Activated CD4-positive, alpha-beta T cell treated with anti-CD3 and anti-CD28 coated beads, Interleukin-2, Interleukin-4, amounts not matched to agents 100 ng/mL and 50 ng/mL, durations not matched to agents 16 hours and 8 hours (primary cell): ENCODE data around the gene ARHGAP40.

Experiments
- DNase-seq: peaks from one replicate; pipeline ENCODE4 v3.0.0-alpha.2; 2020; ENCODE audit warnings: low spot score

The ARHGAP40 gene

GRCh38 chr20:38617830-38618196 lies 16.2 kb downstream of the ARHGAP40 start:
- no peak for DNase-seq

- no peak for DNase-seq
Measured at GRCh38 chr20:38620441-38620840, 18.8 kb downstream of the ARHGAP40 start.

GRCh38 chr20:38623061-38623460 lies 21.5 kb downstream of the ARHGAP40 start:
- no peak for DNase-seq

- DNase-seq = no peak
Measured at GRCh38 chr20:38624084-38624483, 22.5 kb downstream of the ARHGAP40 start.

GRCh38 chr20:38625896-38626295 lies 24.3 kb downstream of the ARHGAP40 start:
- DNase-seq = no peak

GRCh38 chr20:38626921-38627659 lies 25.5 kb downstream of the ARHGAP40 start:
- DNase-seq = no peak

- no peak for DNase-seq
Measured at GRCh38 chr20:38628580-38629470, 27.2 kb downstream of the ARHGAP40 start.

GRCh38 chr20:38629979-38630378 lies 28.4 kb downstream of the ARHGAP40 start:
- DNase-seq = no peak

GRCh38 chr20:38630727-38631126 lies 29.1 kb downstream of the ARHGAP40 start:
- no peak for DNase-seq

GRCh38 chr20:38631155-38632022 lies 29.8 kb downstream of the ARHGAP40 start:
- no peak for DNase-seq

- peak; percentile 73 for DNase-seq
Measured at GRCh38 chr20:38633577-38634093, 32.0 kb downstream of the ARHGAP40 start.

GRCh38 chr20:38635721-38636288 lies 34.2 kb downstream of the ARHGAP40 start:
- no peak for DNase-seq

- no peak for DNase-seq
Measured at GRCh38 chr20:38640521-38640920, 38.9 kb downstream of the ARHGAP40 start.

GRCh38 chr20:38642498-38642897 lies 40.9 kb downstream of the ARHGAP40 start:
- no peak for DNase-seq

- DNase-seq = no peak
Measured at GRCh38 chr20:38644588-38645260, 43.1 kb downstream of the ARHGAP40 start.

- DNase-seq = no peak
Measured at GRCh38 chr20:38645351-38645750, 43.7 kb downstream of the ARHGAP40 start.

- peak; percentile 89 for DNase-seq
Measured at GRCh38 chr20:38645980-38646858, 44.6 kb downstream of the ARHGAP40 start.

GRCh38 chr20:38649275-38649891 lies 47.8 kb downstream of the ARHGAP40 start:
- DNase-seq = peak; percentile 14

- no peak for DNase-seq
Measured at GRCh38 chr20:38650010-38650409, 48.4 kb downstream of the ARHGAP40 start.

GRCh38 chr20:38651154-38651553 lies 49.5 kb downstream of the ARHGAP40 start:
- no peak for DNase-seq
